Measurements from ENCODE around the gene TFDP1. TPM values are rescaled to one million over a fixed set of nuclear protein-coding genes. Genes with fewer than 3 reads are reported as not detected.

Gene TFDP1
- total RNA-seq, 4 donors from 2014 or later = 19.2 to 45.3 (median 34.1) TPM

- Histone ChIP-seq H3K27ac (peak overlapping the region in 1 of 4 donors; percentile 80), H3K36me3 (peaks cover 0 to 63% (median 0%) of the 10 kb centered on the region in 3 donors), H3K9me3 (no peaks in the 10 kb centered on the region), H3K27me3 (no peaks in the 10 kb centered on the region), H3K4me1 (peaks cover 0 to 44% (median 17%) of the 10 kb centered on the region in 4 donors), H3K4me3 (no peak overlapping the region)
- TF ChIP-seq POLR2A (IDR thresholded peaks at IDR 0.05) (no peak), EP300 (IDR thresholded peaks at IDR 0.05) (no peak), CTCF (IDR thresholded peaks at IDR 0.05) (no peak)
- WGBS, 2 donors = 86 to 87% methylated on average over 25 of the region's 25 CpGs
- no peak for DNase-seq (ENCODE audit: low spot score in 2 of 2)
Observed at GRCh38 chr13:113548778-113549621, 35.6 kb upstream of the TFDP1 start.

- no peaks in the 10 kb centered on the region for H3K9me3 ChIP-seq
- no peak for TF ChIP-seq CTCF (IDR thresholded peaks at IDR 0.05)
- TF ChIP-seq EP300 (IDR thresholded peaks at IDR 0.05) = no peak
- TF ChIP-seq POLR2A (IDR thresholded peaks at IDR 0.05) = no peak
- 84 to 85% methylated on average over 8 to 9 of the region's 9 CpGs for WGBS, 2 donors
- H3K36me3 ChIP-seq = peaks cover 0 to 63% (median 0%) of the 10 kb centered on the region in 3 donors
- H3K4me1 ChIP-seq = peaks cover 0 to 35% (median 15%) of the 10 kb centered on the region in 4 donors
- DNase-seq (ENCODE audit: low spot score in 2 of 2) = no peak
- H3K4me3 ChIP-seq = no peak overlapping the region
- H3K27ac ChIP-seq = no peak overlapping the region
- H3K27me3 ChIP-seq = no peaks in the 10 kb centered on the region
Observed at GRCh38 chr13:113550453-113550852, 34.1 kb upstream of the TFDP1 start.

- Histone ChIP-seq H3K9me3 (no peaks in the 10 kb centered on the region), H3K4me1 (peaks cover 0 to 26% (median 7%) of the 10 kb centered on the region in 4 donors), H3K4me3 (no peak overlapping the region), H3K27ac (no peak overlapping the region), H3K27me3 (no peaks in the 10 kb centered on the region), H3K36me3 (peaks cover 0 to 63% (median 0%) of the 10 kb centered on the region in 3 donors)
- no peak for DNase-seq (ENCODE audit: low spot score in 2 of 2)
- 83 to 89% methylated on average over 16 of the region's 16 CpGs for WGBS, 2 donors
- TF ChIP-seq POLR2A (IDR thresholded peaks at IDR 0.05) (no peak), EP300 (IDR thresholded peaks at IDR 0.05) (no peak), CTCF (IDR thresholded peaks at IDR 0.05) (no peak)
Observed at GRCh38 chr13:113551081-113552000, 33.2 kb upstream of the TFDP1 start.

- 81 to 82% methylated on average over 11 of the region's 11 CpGs for WGBS, 2 donors
- no peak for DNase-seq (ENCODE audit: low spot score in 2 of 2)
Observed at GRCh38 chr13:113552079-113552478, 32.5 kb upstream of the TFDP1 start.

More at GRCh38 chr13:113552079-113552478, 32.5 kb upstream of the TFDP1 start:
- no peak for TF ChIP-seq EP300 (IDR thresholded peaks at IDR 0.05)
- no peak for TF ChIP-seq CTCF (IDR thresholded peaks at IDR 0.05)
- TF ChIP-seq POLR2A (IDR thresholded peaks at IDR 0.05) = no peak
- Histone ChIP-seq H3K36me3 (peaks cover 0 to 63% (median 0%) of the 10 kb centered on the region in 3 donors), H3K9me3 (no peaks in the 10 kb centered on the region), H3K4me1 (peaks cover 0 to 18% (median 3%) of the 10 kb centered on the region in 4 donors), H3K4me3 (no peak overlapping the region), H3K27me3 (no peaks in the 10 kb centered on the region), H3K27ac (no peak overlapping the region)
